ES-I3 (cell line): ENCODE results near the gene NUDCD3.

ENCODE experiments used
- H3K36me3 ChIP-seq: 2 replicates; pipeline ENCODE4 v1.6.1; 2013; ENCODE audit warnings: mild to moderate bottlenecking, low read length, control low read depth, moderate library complexity; ENCODE audit not compliant: insufficient read depth
- H3K4me1 ChIP-seq: 2 replicates; pipeline ENCODE4 v1.6.1; 2013; ENCODE audit warnings: mild to moderate bottlenecking, control low read depth, low read length; ENCODE audit not compliant: insufficient read depth
- H3K9ac ChIP-seq: 2 replicates; pipeline ENCODE4 v1.6.1; 2013; ENCODE audit warnings: low read depth, mild to moderate bottlenecking, low read length, moderate library complexity
- H3K9me3 ChIP-seq: 2 replicates; pipeline ENCODE4 v1.6.1; 2013; ENCODE audit warnings: mild to moderate bottlenecking, low read length, moderate library complexity; ENCODE audit not compliant: control insufficient read depth, insufficient read depth

NUDCD3 gene

GRCh38 chr7:44348851-44349781, 141.3 kb downstream of the NUDCD3 start:
- Histone ChIP-seq H3K36me3 (no peaks in the 10 kb centered on the region), H3K9ac (no peak overlapping the region), H3K9me3 (no peaks in the 10 kb centered on the region), H3K4me1 (no peaks in the 10 kb centered on the region)

- Histone ChIP-seq H3K9me3 (0 out of 2 replicates have a peak, but pooled peaks cover under 1% of the 10 kb centered on the region), H3K4me1 (no peaks in the 10 kb centered on the region), H3K9ac (no peak overlapping the region), H3K36me3 (no peaks in the 10 kb centered on the region)
Observed at GRCh38 chr7:44348300-44348699, 142.2 kb downstream of the NUDCD3 start.

GRCh38 chr7:44347546-44348114, 142.8 kb downstream of the NUDCD3 start:
- Histone ChIP-seq H3K4me1 (no peaks in the 10 kb centered on the region), H3K9ac (no peak overlapping the region), H3K36me3 (no peaks in the 10 kb centered on the region), H3K9me3 (0 out of 2 replicates have a peak, but pooled peaks cover 3% of the 10 kb centered on the region)

- Histone ChIP-seq H3K36me3 (no peaks in the 10 kb centered on the region), H3K9ac (no peak overlapping the region), H3K9me3 (0 out of 2 replicates have a peak, but pooled peaks cover 3% of the 10 kb centered on the region), H3K4me1 (no peaks in the 10 kb centered on the region)
Observed at GRCh38 chr7:44346063-44346462, 144.4 kb downstream of the NUDCD3 start.

- no peaks in the 10 kb centered on the region for H3K36me3 ChIP-seq
- H3K9ac ChIP-seq: no peak overlapping the region
- 0 out of 2 replicates have a peak, but pooled peaks cover 3% of the 10 kb centered on the region for H3K9me3 ChIP-seq
- no peaks in the 10 kb centered on the region for H3K4me1 ChIP-seq
Observed at GRCh38 chr7:44341401-44341800, 149.1 kb downstream of the NUDCD3 start.

- Histone ChIP-seq H3K9ac (no peak overlapping the region), H3K4me1 (peaks cover 6% of the 10 kb centered on the region; the same call in 1 of the 2 replicates), H3K9me3 (0 out of 2 replicates have a peak, but pooled peaks cover 3% of the 10 kb centered on the region), H3K36me3 (no peaks in the 10 kb centered on the region)
Observed at GRCh38 chr7:44338600-44338999, 151.9 kb downstream of the NUDCD3 start.

- H3K4me1 ChIP-seq: peaks cover 6% of the 10 kb centered on the region; the same call in 1 of the 2 replicates
Observed at GRCh38 chr7:44336491-44336890, 154.0 kb downstream of the NUDCD3 start.

GRCh38 chr7:44335184-44335583, 155.3 kb downstream of the NUDCD3 start:
- H3K36me3 ChIP-seq: no peaks in the 10 kb centered on the region
- H3K9ac ChIP-seq: no peak overlapping the region
- H3K4me1 ChIP-seq: peaks cover 6% of the 10 kb centered on the region; the same call in 1 of the 2 replicates
- no peaks in the 10 kb centered on the region for H3K9me3 ChIP-seq

More at GRCh38 chr7:44336491-44336890, 154.0 kb downstream of the NUDCD3 start:
- no peak overlapping the region for H3K9ac ChIP-seq
- H3K36me3 ChIP-seq: no peaks in the 10 kb centered on the region
- H3K9me3 ChIP-seq: no peaks in the 10 kb centered on the region

GRCh38 chr7:44334734-44335097, 155.7 kb downstream of the NUDCD3 start:
- H3K4me1 ChIP-seq: peaks cover 6% of the 10 kb centered on the region; the same call in 1 of the 2 replicates
- H3K9ac ChIP-seq: no peak overlapping the region
- H3K36me3 ChIP-seq: no peaks in the 10 kb centered on the region
- no peaks in the 10 kb centered on the region for H3K9me3 ChIP-seq

- Histone ChIP-seq H3K4me1 (peaks cover 6% of the 10 kb centered on the region; the same call in 1 of the 2 replicates), H3K9me3 (no peaks in the 10 kb centered on the region), H3K9ac (no peak overlapping the region), H3K36me3 (no peaks in the 10 kb centered on the region)
Observed at GRCh38 chr7:44333911-44334733, 156.3 kb downstream of the NUDCD3 start.

- Histone ChIP-seq H3K9ac (no peak overlapping the region), H3K36me3 (no peaks in the 10 kb centered on the region), H3K9me3 (no peaks in the 10 kb centered on the region), H3K4me1 (peaks cover 6% of the 10 kb centered on the region; the same call in 1 of the 2 replicates)
Observed at GRCh38 chr7:44331682-44332081, 158.8 kb downstream of the NUDCD3 start.

GRCh38 chr7:44330331-44330730, 160.1 kb downstream of the NUDCD3 start:
- Histone ChIP-seq H3K9me3 (no peaks in the 10 kb centered on the region), H3K36me3 (no peaks in the 10 kb centered on the region), H3K9ac (no peak overlapping the region), H3K4me1 (peaks cover 6% of the 10 kb centered on the region; the same call in 1 of the 2 replicates)

GRCh38 chr7:44329888-44330287, 160.6 kb downstream of the NUDCD3 start:
- Histone ChIP-seq H3K9ac (no peak overlapping the region), H3K4me1 (peaks cover 6% of the 10 kb centered on the region; the same call in 1 of the 2 replicates), H3K36me3 (no peaks in the 10 kb centered on the region), H3K9me3 (no peaks in the 10 kb centered on the region)
